Measurements from ENCODE around the gene ZBTB16. TPM values are rescaled to one million over a fixed set of nuclear protein-coding genes. Genes with fewer than 3 reads are reported as not detected.

Gene ZBTB16
- total and polyA plus RNA-seq, 8 donors: 3.4 to 55.6 (median 9.5) TPM

DNA sequence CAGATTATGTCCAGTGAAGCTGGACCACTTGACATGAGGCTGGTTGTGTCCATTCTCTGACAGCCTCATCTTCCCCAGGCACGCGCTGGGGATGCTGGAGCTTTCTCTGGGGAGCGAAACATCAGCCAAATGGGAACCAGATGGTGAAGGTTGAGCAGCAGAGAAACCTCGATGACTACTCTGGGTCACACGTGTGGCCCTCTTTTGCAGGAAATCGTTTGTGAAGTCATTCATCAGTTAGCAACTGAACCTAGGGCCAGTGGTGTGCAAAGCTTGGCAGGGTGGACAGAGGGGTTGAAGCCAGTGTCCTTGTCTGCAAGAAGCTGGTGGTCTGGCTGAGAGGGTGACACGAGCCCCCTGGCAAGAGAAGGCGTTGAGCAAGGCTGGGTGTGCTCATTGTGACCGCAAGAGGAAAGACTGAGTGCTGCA, 109.8 kb downstream of the ZBTB16 start:
- no peaks in the 10 kb centered on the region for H3K36me3 ChIP-seq

DNA sequence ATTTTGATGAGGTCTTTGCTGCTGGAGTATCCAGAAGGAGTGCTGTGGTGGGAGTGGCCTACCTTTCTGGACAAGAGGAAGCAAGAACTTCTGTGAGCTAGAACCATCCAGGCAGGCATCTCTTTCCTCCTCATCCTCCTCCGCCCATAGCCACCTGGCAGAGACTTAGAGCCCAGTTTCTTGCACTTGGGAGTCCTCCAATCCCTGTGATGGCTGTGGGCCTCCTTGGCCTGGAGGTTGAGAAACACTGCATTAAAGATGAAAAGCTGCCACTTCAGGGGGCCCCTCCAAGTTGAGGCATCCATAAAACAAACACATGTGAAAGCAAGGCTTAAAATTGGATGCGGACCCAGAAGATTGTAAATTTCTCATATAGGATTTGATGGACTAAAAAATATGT, 110.3 kb downstream of the ZBTB16 start:
- Histone ChIP-seq H3K4me3 (no peak overlapping the region), H3K27me3 (no peaks in the 10 kb centered on the region), H3K27ac (peak overlapping the region in 1 of 2 donors; percentile 71), H3K4me1 (peaks cover 73 to 99% of the 10 kb centered on the region in 2 donors), H3K9me3 (no peaks in the 10 kb centered on the region), H3K36me3 (no peaks in the 10 kb centered on the region)
- intact Hi-C loops (cut with DNase I): loop anchor here in 1 of 2 donors (10.0 kb wide), 1 partner anchor 105 kb away; no protein-coding TSS in a partner anchor
- DNase-seq (no peak), ATAC-seq (no peak)
- TF ChIP-seq, protein P1, sequence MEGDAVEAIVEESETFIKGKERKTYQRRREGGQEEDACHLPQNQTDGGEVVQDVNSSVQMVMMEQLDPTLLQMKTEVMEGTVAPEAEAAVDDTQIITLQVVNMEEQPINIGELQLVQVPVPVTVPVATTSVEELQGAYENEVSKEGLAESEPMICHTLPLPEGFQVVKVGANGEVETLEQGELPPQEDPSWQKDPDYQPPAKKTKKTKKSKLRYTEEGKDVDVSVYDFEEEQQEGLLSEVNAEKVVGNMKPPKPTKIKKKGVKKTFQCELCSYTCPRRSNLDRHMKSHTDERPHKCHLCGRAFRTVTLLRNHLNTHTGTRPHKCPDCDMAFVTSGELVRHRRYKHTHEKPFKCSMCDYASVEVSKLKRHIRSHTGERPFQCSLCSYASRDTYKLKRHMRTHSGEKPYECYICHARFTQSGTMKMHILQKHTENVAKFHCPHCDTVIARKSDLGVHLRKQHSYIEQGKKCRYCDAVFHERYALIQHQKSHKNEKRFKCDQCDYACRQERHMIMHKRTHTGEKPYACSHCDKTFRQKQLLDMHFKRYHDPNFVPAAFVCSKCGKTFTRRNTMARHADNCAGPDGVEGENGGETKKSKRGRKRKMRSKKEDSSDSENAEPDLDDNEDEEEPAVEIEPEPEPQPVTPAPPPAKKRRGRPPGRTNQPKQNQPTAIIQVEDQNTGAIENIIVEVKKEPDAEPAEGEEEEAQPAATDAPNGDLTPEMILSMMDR (IDR thresholded peaks at IDR 0.05): no peak

More for the DNA sequence above, 109.8 kb downstream of the ZBTB16 start:
- no peaks in the 10 kb centered on the region for H3K9me3 ChIP-seq
- peaks cover 78 to 99% of the 10 kb centered on the region in 2 donors for H3K4me1 ChIP-seq
- no peaks in the 10 kb centered on the region for H3K27me3 ChIP-seq
- TF ChIP-seq, protein P1 (IDR thresholded peaks at IDR 0.05): no peak
- intact Hi-C loops (cut with DNase I): loop anchor here in 1 of 2 donors (10.0 kb wide), 1 partner anchor 105 kb away; no protein-coding TSS in a partner anchor
- DNase-seq: no peak
- ATAC-seq: no peak
- H3K27ac ChIP-seq: peak overlapping the region; percentile 16 to 71
- no peak overlapping the region for H3K4me3 ChIP-seq

DNA sequence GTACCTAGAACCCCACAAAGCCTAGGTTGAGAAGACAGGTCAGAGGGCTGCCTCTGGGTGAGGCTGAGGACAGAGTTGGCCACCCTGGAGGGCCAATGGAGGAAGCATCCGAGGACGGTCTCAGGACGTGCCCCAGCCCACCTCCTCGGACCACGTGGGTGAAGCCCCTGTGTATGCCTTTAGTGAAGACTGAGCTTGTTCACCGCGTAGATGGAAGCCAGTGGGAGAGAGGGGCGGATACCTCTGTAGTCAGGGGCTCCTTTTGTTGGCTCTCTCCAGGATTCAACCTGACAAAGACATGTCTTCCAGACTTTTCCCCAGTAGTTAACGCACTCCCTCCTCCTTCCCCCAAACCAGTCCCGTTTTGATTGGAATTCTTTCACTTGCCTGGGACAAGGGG, 110.7 kb downstream of the ZBTB16 start:
- no peak for DNase-seq
- Histone ChIP-seq H3K27ac (peak overlapping the region in 1 of 2 donors; percentile 71), H3K4me1 (peaks cover 73 to 99% of the 10 kb centered on the region in 2 donors), H3K36me3 (no peaks in the 10 kb centered on the region), H3K9me3 (no peaks in the 10 kb centered on the region), H3K4me3 (no peak overlapping the region), H3K27me3 (no peaks in the 10 kb centered on the region)
- TF ChIP-seq, protein P1 (IDR thresholded peaks at IDR 0.05): no peak
- intact Hi-C loops (cut with DNase I): no loop called here
- ATAC-seq: no peak

DNA sequence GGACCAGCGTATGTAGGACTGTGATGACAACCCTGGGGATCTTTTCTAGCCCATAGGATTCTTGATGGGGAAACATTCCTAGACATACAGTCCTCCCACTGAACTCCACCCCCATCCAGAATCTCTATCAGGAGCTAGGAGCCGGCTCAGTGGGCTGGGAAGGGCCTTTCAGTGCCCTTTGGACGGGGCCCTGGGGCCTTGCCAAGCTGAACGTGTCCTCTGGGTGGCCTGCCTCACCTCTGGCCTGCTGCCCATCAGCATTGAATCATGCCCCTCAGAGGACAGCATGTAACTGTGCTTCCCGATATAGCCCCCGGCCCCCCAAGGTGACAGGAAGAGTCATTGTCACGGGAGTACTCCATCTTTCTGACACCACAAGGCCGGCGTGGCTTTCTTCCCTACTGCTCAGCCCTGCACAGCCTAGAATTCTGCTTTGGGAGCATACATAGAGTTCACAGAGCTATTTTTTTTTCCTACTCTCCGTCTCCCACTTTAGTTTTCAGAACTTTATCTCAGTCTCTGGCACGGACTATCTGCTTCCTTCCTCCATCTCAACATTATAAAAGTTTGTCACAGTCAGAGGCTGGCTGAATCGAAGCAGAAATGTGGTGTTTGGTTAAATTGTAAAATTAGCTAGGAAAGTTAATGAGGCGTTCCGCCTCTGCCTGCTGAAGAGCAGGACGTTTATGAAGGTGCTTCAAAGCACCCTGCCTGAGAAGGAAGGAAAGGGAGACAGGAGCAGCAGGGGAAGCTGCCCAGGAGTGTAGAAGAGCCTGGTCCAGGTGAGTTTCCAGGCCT, 111.9 kb downstream of the ZBTB16 start:
- TF ChIP-seq, protein P1 (IDR thresholded peaks at IDR 0.05): no peak
- H3K27me3 ChIP-seq: no peaks in the 10 kb centered on the region
- no peak overlapping the region for H3K4me3 ChIP-seq
- intact Hi-C loops (cut with DNase I): no loop called here
- no peaks in the 10 kb centered on the region for H3K36me3 ChIP-seq
- H3K4me1 ChIP-seq: peaks cover 67 to 98% of the 10 kb centered on the region in 2 donors
- ATAC-seq (peak; percentile 8), DNase-seq (peak in 2 of 4 donors; percentile 41 to 61)
- H3K27ac ChIP-seq: peak overlapping the region; percentile 71
- no peaks in the 10 kb centered on the region for H3K9me3 ChIP-seq

DNA sequence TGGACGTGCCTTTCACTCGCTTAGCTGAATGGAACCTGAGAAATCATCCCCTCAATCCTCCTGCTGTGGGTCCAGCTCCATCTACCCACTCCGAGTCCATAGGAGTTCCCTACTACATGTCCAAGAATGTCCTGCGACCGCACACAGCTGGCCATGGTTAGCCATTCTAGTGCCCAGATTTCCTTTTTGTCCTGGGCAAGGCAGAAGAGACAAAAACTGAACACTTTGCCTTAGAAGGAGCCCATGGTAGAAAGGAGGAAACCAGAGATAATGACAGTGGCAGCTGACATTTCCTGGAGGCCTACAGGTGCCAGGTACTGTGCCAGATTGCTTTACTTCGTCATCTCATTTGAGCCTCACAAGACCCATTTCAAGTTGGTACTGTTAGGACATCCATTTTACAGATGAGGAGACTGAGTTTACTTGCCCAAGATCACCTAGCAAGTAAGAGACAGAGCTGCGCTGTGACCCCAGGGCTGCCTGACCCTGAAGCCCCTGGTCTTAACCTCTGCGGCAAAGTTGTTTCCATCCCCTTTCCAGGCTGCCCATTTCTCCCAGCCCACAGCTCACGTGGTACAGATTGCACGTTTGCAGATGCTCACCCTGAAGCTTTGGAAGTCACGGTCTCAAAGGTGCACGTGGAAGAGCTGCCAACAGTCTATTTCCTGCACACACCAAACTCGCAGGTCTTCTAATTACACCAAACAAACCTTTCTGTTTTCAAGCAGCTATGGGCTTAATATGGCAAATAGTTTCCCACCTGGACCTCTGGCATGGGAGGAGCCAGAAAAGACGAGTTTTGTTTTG, 112.7 kb downstream of the ZBTB16 start:
- no peaks in the 10 kb centered on the region for H3K9me3 ChIP-seq
- H3K4me3 ChIP-seq: no peak overlapping the region
- ATAC-seq (no peak), DNase-seq (no peak)
- H3K27ac ChIP-seq: peak overlapping the region; percentile 71
- TF ChIP-seq, protein P1 (IDR thresholded peaks at IDR 0.05): no peak
- no peaks in the 10 kb centered on the region for H3K27me3 ChIP-seq
- H3K4me1 ChIP-seq: peaks cover 67 to 98% of the 10 kb centered on the region in 2 donors
- no peaks in the 10 kb centered on the region for H3K36me3 ChIP-seq
- intact Hi-C loops (cut with DNase I): no loop called here

Data from left lung (tissue), 10 donors.